Omental fat pad (tissue), 4 donors: ENCODE results near the gene PIN1. TPM values are rescaled to one million over a fixed set of nuclear protein-coding genes. Genes with fewer than 3 reads are reported as not detected.

Source experiments
- ATAC-seq: fragments of 150-250 bp; one replicate; pipeline ENCODE4 v1.9.1; 2016; ENCODE audit warnings: mild to moderate bottlenecking, moderate library complexity; ENCODE audit not compliant: low FRiP score
- DNase-seq: peaks from one replicate; pipeline ENCODE4 v3.0.0-alpha.2; 2019; ENCODE audit warnings: low spot score
- total RNA-seq, 4 donors: library from RNA; depleted of rRNA; stranded (reverse); fragments of >200 nt; gene quantifications; one replicate each; pipeline ENCODE4 v1.1.0, GENCODE V29; 2016
- TF ChIP-seq, protein P1 (sequence below), 3 donors: fragments of 450-650 bp; IDR thresholded peaks; one replicate each; pipeline ENCODE4 v1.5.1; 2016 to 2017; ENCODE audit warnings: antibody characterized with exemption in 3 of 3, mild to moderate bottlenecking in 3 of 3, moderate library complexity in 2 of 3

The PIN1 gene
- total RNA-seq, 4 donors from 2014 or later = 59.3 to 97.7 (median 77.0) TPM

DNA sequence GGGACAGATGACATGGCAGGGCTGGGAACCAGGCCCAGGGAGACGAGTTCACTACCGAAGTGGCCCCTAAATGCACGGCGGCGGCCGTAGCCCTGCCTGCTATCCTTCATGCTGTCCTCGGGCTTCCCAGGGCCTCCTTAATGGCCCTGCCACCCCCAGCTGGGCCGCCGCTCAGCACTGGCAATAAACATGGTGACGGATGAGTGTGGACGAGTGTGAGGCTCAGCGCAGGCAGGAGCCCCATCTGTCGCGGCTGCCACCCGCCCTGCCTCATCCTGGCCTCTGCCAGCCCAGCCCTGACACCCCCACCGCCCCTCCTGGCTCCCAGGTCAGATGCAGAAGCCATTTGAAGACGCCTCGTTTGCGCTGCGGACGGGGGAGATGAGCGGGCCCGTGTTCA lies 13.6 kb downstream of the PIN1 start:
- DNase-seq (no peak), ATAC-seq (no peak)
- TF ChIP-seq, protein P1, sequence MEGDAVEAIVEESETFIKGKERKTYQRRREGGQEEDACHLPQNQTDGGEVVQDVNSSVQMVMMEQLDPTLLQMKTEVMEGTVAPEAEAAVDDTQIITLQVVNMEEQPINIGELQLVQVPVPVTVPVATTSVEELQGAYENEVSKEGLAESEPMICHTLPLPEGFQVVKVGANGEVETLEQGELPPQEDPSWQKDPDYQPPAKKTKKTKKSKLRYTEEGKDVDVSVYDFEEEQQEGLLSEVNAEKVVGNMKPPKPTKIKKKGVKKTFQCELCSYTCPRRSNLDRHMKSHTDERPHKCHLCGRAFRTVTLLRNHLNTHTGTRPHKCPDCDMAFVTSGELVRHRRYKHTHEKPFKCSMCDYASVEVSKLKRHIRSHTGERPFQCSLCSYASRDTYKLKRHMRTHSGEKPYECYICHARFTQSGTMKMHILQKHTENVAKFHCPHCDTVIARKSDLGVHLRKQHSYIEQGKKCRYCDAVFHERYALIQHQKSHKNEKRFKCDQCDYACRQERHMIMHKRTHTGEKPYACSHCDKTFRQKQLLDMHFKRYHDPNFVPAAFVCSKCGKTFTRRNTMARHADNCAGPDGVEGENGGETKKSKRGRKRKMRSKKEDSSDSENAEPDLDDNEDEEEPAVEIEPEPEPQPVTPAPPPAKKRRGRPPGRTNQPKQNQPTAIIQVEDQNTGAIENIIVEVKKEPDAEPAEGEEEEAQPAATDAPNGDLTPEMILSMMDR (IDR thresholded peaks at IDR 0.05) = no peak

DNA sequence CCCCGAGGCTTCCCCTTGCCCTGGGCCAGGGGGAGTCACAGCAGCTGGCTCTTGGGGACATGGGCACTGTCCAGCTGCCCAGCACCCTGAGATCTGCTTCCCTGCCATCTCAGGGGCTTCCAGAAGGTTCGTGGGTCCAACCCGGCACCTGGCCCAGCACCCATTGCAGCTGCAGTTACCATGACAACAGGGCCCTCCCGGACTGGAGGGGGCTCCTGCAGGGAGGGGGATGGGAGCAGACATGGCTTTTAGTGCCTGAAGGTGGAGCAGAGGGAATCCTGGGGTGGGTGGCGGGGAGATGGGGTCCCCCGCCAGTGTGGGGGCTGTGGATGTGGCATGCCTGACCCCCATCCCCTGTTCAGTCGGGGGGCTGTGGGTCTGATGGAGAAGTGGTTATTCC lies 14.7 kb downstream of the PIN1 start:
- ATAC-seq = no peak
- TF ChIP-seq, protein P1 (IDR thresholded peaks at IDR 0.05) = no peak
- no peak for DNase-seq

DNA sequence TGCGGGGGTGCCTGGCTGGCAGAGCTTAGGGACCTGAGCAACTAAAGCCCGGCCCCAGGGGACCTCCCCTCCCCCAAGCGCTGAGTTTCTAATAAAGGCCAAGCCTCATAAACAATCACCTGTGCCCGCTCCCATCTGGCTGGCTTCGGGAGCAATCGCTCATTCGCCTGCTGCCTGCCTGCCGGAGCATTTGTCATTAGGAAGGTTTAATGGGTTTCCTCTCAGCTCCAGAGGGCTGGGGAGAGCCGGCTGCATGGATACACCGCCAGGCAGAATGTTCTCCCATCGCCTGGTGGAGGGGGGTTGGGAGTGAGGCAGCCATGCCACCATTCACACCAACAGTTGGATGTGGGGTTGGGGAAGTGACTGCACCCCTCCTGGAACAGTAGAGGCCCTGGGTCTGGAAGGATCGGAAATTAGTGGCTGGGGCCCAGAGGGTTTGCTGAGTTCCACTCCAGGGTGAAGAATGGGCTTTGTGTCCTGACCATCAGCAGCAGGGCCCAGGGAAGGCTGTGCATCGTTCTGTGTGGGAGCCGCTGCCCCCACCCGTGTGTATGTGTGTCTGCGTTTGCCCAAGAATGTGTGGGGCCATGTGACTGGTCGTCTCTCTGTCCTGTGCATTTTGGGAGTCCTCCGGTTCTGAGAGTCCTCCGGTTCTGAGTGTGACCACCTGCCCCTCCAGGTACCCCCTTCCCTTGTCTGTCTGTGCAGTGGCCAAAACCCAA lies 15.3 kb downstream of the PIN1 start:
- TF ChIP-seq, protein P1 (IDR thresholded peaks at IDR 0.05) = no peak
- ATAC-seq = no peak
- DNase-seq = no peak

DNA sequence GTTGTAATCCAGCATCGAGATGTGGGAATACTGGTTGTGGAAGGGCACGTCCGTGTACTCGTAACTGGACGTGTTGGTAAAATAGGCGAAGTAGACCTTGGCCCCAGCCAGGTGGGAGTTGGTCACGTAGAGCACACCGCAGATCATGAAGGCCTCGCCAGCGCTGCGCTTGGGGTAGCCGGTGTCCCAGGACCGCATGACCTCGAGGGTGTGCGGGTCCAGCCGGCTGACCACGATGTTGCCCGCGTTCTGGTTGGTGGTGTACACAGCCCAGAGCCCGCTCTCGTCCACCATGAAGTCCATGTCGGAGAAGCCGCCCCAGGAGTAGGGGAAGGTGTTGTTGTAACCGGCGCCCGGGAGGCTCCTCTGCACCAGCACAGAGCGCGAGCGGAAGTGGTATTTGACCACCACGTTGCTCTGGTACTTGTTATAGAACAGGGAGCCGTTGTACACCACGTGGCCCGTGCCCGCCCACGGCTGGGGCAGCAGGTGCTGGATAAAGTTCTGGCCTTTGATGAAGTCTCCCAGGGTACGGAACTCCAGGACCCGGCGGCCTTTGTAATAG lies 19.2 kb downstream of the PIN1 start:
- DNase-seq = no peak
- no peak for ATAC-seq
- TF ChIP-seq, protein P1 (IDR thresholded peaks at IDR 0.05) = no peak

DNA sequence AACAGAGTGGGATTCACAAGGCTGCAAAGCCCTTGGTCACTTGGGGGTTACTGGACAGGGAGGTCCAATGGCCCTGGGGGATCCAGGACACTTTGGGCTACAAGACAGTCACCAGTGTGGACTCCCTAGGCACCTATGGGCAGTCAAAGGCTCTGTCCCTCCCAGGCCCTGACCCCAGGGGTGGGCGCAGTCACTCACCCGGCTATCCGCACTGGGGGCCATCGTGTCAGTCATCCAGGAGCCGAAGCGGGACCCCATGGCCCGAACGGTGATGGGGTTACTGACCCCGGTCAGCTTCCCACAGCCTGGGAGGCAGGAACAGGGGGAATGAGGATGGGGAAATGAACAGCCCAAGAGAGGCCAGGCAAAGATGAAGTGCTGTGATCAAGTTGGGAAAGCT lies 21.5 kb downstream of the PIN1 start:
- DNase-seq = no peak

DNA sequence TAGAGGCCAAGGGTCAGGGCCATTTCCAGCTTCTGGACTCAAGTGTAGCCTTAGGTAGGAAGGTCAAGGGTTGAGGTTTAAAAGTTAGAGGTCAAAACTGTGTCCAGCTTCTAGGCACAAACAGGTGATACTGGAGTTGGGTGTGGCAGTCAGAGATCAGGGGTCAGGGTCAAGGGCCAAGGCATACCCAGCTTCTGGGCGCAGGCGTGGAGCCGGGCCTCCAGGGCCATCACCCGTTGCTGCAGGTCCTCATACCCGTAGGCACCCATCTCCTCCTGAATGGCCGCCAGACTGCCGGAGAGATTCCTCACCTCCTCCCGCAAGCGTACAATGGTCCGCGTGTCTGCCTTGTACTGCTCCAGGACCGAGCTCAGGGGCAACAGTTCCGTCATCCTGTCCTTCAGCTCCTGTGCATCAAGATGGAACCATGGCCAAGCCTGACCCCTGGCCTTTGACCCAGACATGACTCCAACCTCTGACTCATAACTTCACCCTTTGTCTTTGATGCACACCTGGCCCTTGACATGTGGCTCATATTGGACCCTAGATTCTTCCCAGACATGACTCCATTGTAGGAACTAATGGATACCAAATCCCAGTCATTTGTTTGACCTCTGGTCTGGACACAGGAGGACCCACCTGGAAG lies 22.1 kb downstream of the PIN1 start:
- DNase-seq (no peak), ATAC-seq (no peak)
- TF ChIP-seq, protein P1 (IDR thresholded peaks at IDR 0.05) = no peak

More for the DNA sequence above, 21.5 kb downstream of the PIN1 start:
- TF ChIP-seq, protein P1 (IDR thresholded peaks at IDR 0.05) = no peak
- no peak for ATAC-seq
